ENCODE measurements around the gene SHC4.

Gene SHC4

GRCh38 chr15:48805591-48805990, 158.1 kb downstream of the SHC4 start:
- Histone ChIP-seq H3K9ac (ENCODE audit: insufficient read length, low read depth) (no peak overlapping the region), H3K4me3 (ENCODE audit: insufficient read length, low read depth) (no peak overlapping the region), H3K4me1 (ENCODE audit: insufficient read depth, insufficient read length) (no peaks in the 10 kb centered on the region), H3K27me3 (ENCODE audit: insufficient read depth, insufficient read length) (no peaks in the 10 kb centered on the region), H3K36me3 (ENCODE audit: insufficient read depth, insufficient read length, low read length) (peaks cover 13% of the 10 kb centered on the region), H3K9me3 (ENCODE audit: insufficient read depth, low read length) (no peaks in the 10 kb centered on the region)
- DNase-seq (ENCODE audit: low read depth, low spot score): no peak
- TF ChIP-seq YY1 (IDR thresholded peaks at IDR 0.05; ENCODE audit: insufficient read depth, insufficient read length) (no peak), ZNF274 (IDR thresholded peaks at IDR 0.05; ENCODE audit: low read depth, low read length) (no peak), SUZ12 (IDR thresholded peaks at IDR 0.05; ENCODE audit: extremely low read depth, insufficient read depth, insufficient read length) (no peak)

- H3K4me1 ChIP-seq (ENCODE audit: insufficient read depth, insufficient read length): no peaks in the 10 kb centered on the region
- H3K36me3 ChIP-seq (ENCODE audit: insufficient read depth, insufficient read length, low read length): peaks cover 13% of the 10 kb centered on the region
Measured at GRCh38 chr15:48803877-48804276, 159.8 kb downstream of the SHC4 start.

GRCh38 chr15:48802867-48803266, 160.9 kb downstream of the SHC4 start:
- TF ChIP-seq ZNF274 (IDR thresholded peaks at IDR 0.05; ENCODE audit: low read depth, low read length) (no peak), SUZ12 (IDR thresholded peaks at IDR 0.05; ENCODE audit: extremely low read depth, insufficient read depth, insufficient read length) (no peak), YY1 (IDR thresholded peaks at IDR 0.05; ENCODE audit: insufficient read depth, insufficient read length) (no peak)
- Histone ChIP-seq H3K9me3 (ENCODE audit: insufficient read depth, low read length) (no peaks in the 10 kb centered on the region), H3K36me3 (ENCODE audit: insufficient read depth, insufficient read length, low read length) (peaks cover 13% of the 10 kb centered on the region), H3K9ac (ENCODE audit: insufficient read length, low read depth) (no peak overlapping the region), H3K27me3 (ENCODE audit: insufficient read depth, insufficient read length) (no peaks in the 10 kb centered on the region), H3K4me3 (ENCODE audit: insufficient read length, low read depth) (no peak overlapping the region), H3K4me1 (ENCODE audit: insufficient read depth, insufficient read length) (no peaks in the 10 kb centered on the region)
- DNase-seq (ENCODE audit: low read depth, low spot score): no peak

More at GRCh38 chr15:48803877-48804276, 159.8 kb downstream of the SHC4 start:
- no peaks in the 10 kb centered on the region for H3K27me3 ChIP-seq (ENCODE audit: insufficient read depth, insufficient read length)
- no peak overlapping the region for H3K4me3 ChIP-seq (ENCODE audit: insufficient read length, low read depth)
- H3K9ac ChIP-seq (ENCODE audit: insufficient read length, low read depth): no peak overlapping the region
- H3K9me3 ChIP-seq (ENCODE audit: insufficient read depth, low read length): no peaks in the 10 kb centered on the region
- no peak for TF ChIP-seq SUZ12 (IDR thresholded peaks at IDR 0.05; ENCODE audit: extremely low read depth, insufficient read depth, insufficient read length)
- TF ChIP-seq YY1 (IDR thresholded peaks at IDR 0.05; ENCODE audit: insufficient read depth, insufficient read length): no peak
- no peak for TF ChIP-seq ZNF274 (IDR thresholded peaks at IDR 0.05; ENCODE audit: low read depth, low read length)
- no peak for DNase-seq (ENCODE audit: low read depth, low spot score)

- Histone ChIP-seq H3K27me3 (ENCODE audit: insufficient read depth, insufficient read length) (no peaks in the 10 kb centered on the region), H3K4me1 (ENCODE audit: insufficient read depth, insufficient read length) (no peaks in the 10 kb centered on the region), H3K36me3 (ENCODE audit: insufficient read depth, insufficient read length, low read length) (peaks cover 19% of the 10 kb centered on the region), H3K9me3 (ENCODE audit: insufficient read depth, low read length) (no peaks in the 10 kb centered on the region), H3K9ac (ENCODE audit: insufficient read length, low read depth) (no peak overlapping the region), H3K4me3 (ENCODE audit: insufficient read length, low read depth) (no peak overlapping the region)
- TF ChIP-seq SUZ12 (IDR thresholded peaks at IDR 0.05; ENCODE audit: extremely low read depth, insufficient read depth, insufficient read length) (no peak), YY1 (IDR thresholded peaks at IDR 0.05; ENCODE audit: insufficient read depth, insufficient read length) (no peak), ZNF274 (IDR thresholded peaks at IDR 0.05; ENCODE audit: low read depth, low read length) (no peak)
- no peak for DNase-seq (ENCODE audit: low read depth, low spot score)
Measured at GRCh38 chr15:48802257-48802656, 161.5 kb downstream of the SHC4 start.

- no peak overlapping the region for H3K9ac ChIP-seq (ENCODE audit: insufficient read length, low read depth)
Measured at GRCh38 chr15:48800811-48801455, 162.8 kb downstream of the SHC4 start.

GRCh38 chr15:48800245-48800644, 163.5 kb downstream of the SHC4 start:
- peaks cover 28% of the 10 kb centered on the region for H3K36me3 ChIP-seq (ENCODE audit: insufficient read depth, insufficient read length, low read length)
- H3K4me3 ChIP-seq (ENCODE audit: insufficient read length, low read depth): no peak overlapping the region
- no peak for TF ChIP-seq SUZ12 (IDR thresholded peaks at IDR 0.05; ENCODE audit: extremely low read depth, insufficient read depth, insufficient read length)
- TF ChIP-seq ZNF274 (IDR thresholded peaks at IDR 0.05; ENCODE audit: low read depth, low read length): no peak
- TF ChIP-seq YY1 (IDR thresholded peaks at IDR 0.05; ENCODE audit: insufficient read depth, insufficient read length): no peak
- no peaks in the 10 kb centered on the region for H3K9me3 ChIP-seq (ENCODE audit: insufficient read depth, low read length)
- DNase-seq (ENCODE audit: low read depth, low spot score): no peak
- H3K27me3 ChIP-seq (ENCODE audit: insufficient read depth, insufficient read length): no peaks in the 10 kb centered on the region
- no peaks in the 10 kb centered on the region for H3K4me1 ChIP-seq (ENCODE audit: insufficient read depth, insufficient read length)
- no peak overlapping the region for H3K9ac ChIP-seq (ENCODE audit: insufficient read length, low read depth)

More at GRCh38 chr15:48800811-48801455, 162.8 kb downstream of the SHC4 start:
- no peak for TF ChIP-seq YY1 (IDR thresholded peaks at IDR 0.05; ENCODE audit: insufficient read depth, insufficient read length)
- TF ChIP-seq ZNF274 (IDR thresholded peaks at IDR 0.05; ENCODE audit: low read depth, low read length): no peak
- no peak for TF ChIP-seq SUZ12 (IDR thresholded peaks at IDR 0.05; ENCODE audit: extremely low read depth, insufficient read depth, insufficient read length)
- no peak overlapping the region for H3K4me3 ChIP-seq (ENCODE audit: insufficient read length, low read depth)
- DNase-seq (ENCODE audit: low read depth, low spot score): no peak
- no peaks in the 10 kb centered on the region for H3K9me3 ChIP-seq (ENCODE audit: insufficient read depth, low read length)
- no peaks in the 10 kb centered on the region for H3K27me3 ChIP-seq (ENCODE audit: insufficient read depth, insufficient read length)
- H3K36me3 ChIP-seq (ENCODE audit: insufficient read depth, insufficient read length, low read length): peaks cover 27% of the 10 kb centered on the region
- H3K4me1 ChIP-seq (ENCODE audit: insufficient read depth, insufficient read length): no peaks in the 10 kb centered on the region

GRCh38 chr15:48798319-48798718, 165.4 kb downstream of the SHC4 start:
- Histone ChIP-seq H3K4me3 (ENCODE audit: insufficient read length, low read depth) (no peak overlapping the region), H3K9me3 (ENCODE audit: insufficient read depth, low read length) (no peaks in the 10 kb centered on the region), H3K27me3 (ENCODE audit: insufficient read depth, insufficient read length) (no peaks in the 10 kb centered on the region), H3K4me1 (ENCODE audit: insufficient read depth, insufficient read length) (no peaks in the 10 kb centered on the region), H3K36me3 (ENCODE audit: insufficient read depth, insufficient read length, low read length) (peaks cover 25% of the 10 kb centered on the region), H3K9ac (ENCODE audit: insufficient read length, low read depth) (no peak overlapping the region)
- no peak for DNase-seq (ENCODE audit: low read depth, low spot score)
- TF ChIP-seq SUZ12 (IDR thresholded peaks at IDR 0.05; ENCODE audit: extremely low read depth, insufficient read depth, insufficient read length) (no peak), ZNF274 (IDR thresholded peaks at IDR 0.05; ENCODE audit: low read depth, low read length) (no peak), YY1 (IDR thresholded peaks at IDR 0.05; ENCODE audit: insufficient read depth, insufficient read length) (no peak)
